GM06990 (cell line): ENCODE data around the gene TRIM24.

Source experiments
- DNase-seq: peaks from one replicate; pipeline ENCODE4 v3.0.0-alpha.2; 2011; ENCODE audit not compliant: insufficient read length; ENCODE audit errors: extremely low read depth
- H3K27me3 ChIP-seq: replicated peaks from 2 replicates; pipeline ENCODE4 v1.6.0; 2011; ENCODE audit warnings: low read length; ENCODE audit not compliant: control insufficient read depth, insufficient read depth
- H3K36me3 ChIP-seq: 2 replicates; pipeline ENCODE4 v1.5.1; 2011; ENCODE audit warnings: low read length; ENCODE audit not compliant: control insufficient read depth, insufficient read depth
- H3K4me3 ChIP-seq: replicated peaks from 2 replicates; pipeline ENCODE4 v1.5.1; 2011; ENCODE audit warnings: low read depth, mild to moderate bottlenecking, control low read depth, low read length
- TF ChIP-seq, protein P1 (sequence below): IDR thresholded peaks from 2 replicates; pipeline ENCODE4 v1.5.1; 2011; ENCODE audit warnings: low read length, control low read depth, mild to moderate bottlenecking, inconsistent platforms; ENCODE audit not compliant: insufficient read depth, poor library complexity, severe bottlenecking

TRIM24 gene

GRCh38 chr7:138630059-138630610 lies 170.1 kb downstream of the TRIM24 start:
- DNase-seq, result no peak
- H3K27me3 ChIP-seq, result no peaks in the 10 kb centered on the region
- TF ChIP-seq, protein P1, sequence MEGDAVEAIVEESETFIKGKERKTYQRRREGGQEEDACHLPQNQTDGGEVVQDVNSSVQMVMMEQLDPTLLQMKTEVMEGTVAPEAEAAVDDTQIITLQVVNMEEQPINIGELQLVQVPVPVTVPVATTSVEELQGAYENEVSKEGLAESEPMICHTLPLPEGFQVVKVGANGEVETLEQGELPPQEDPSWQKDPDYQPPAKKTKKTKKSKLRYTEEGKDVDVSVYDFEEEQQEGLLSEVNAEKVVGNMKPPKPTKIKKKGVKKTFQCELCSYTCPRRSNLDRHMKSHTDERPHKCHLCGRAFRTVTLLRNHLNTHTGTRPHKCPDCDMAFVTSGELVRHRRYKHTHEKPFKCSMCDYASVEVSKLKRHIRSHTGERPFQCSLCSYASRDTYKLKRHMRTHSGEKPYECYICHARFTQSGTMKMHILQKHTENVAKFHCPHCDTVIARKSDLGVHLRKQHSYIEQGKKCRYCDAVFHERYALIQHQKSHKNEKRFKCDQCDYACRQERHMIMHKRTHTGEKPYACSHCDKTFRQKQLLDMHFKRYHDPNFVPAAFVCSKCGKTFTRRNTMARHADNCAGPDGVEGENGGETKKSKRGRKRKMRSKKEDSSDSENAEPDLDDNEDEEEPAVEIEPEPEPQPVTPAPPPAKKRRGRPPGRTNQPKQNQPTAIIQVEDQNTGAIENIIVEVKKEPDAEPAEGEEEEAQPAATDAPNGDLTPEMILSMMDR, result no peak
- no peak overlapping the region for H3K4me3 ChIP-seq
- H3K36me3 ChIP-seq, result no peaks in the 10 kb centered on the region

DNA sequence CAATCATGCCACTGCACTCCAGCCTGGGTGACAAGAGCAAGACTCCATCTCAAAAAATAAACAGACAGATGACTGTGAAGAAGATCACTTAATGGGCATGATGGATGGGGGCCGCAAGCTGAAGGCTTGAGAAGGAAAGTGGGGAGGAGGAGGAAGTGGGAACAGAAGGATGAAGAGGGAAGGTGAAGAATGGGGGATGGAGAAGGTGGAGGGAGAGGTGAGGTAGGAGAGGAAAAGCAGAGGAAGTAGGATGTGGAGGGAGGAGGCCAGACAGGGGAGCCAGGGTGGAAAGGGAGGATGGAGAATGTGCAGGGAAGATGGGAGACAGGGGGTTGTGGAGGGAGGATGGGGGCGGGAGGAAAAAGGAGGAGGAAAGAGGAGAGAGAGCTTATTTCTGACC lies 172.3 kb downstream of the TRIM24 start:
- Histone ChIP-seq H3K4me3 (no peak overlapping the region), H3K36me3 (no peaks in the 10 kb centered on the region), H3K27me3 (no peaks in the 10 kb centered on the region)
- DNase-seq, result no peak
- TF ChIP-seq, protein P1, result no peak

DNA sequence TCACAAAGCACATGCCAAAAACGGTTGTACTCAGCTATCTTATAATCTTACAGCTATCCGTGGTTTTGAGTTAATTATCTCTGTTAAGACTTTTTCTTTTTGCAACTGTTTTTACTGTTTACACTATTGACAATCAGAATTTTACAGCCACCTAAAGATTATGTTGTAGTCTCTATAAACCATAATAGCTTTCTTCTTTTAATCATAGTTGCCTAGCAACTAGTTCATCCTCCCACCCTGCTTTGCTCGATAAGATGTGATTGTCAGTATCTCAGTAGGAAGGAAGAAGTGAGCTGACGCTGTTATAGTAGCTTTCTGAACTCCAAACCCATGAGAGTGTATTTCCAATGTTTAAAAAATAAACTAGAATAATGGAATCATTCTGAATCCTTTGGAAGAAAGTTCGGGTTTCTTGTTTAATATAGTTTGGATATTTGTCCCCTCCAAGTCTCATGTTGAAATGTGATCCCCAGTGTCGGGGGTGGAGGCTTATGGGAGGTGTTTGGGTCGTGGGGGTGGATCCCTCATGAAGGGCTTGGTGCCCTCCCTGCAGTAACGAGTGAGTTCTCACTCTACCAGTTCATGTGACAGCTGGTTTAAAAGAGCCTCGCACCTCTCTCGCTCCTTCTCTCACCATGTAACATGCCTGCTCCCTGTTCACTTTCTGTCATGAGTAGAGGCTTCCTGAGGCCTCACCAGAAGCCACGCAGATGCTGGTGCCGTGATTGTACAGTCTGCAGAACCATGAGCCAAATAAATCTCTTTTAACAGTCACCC lies 173.0 kb downstream of the TRIM24 start:
- TF ChIP-seq, protein P1, result no peak
- H3K4me3 ChIP-seq, result no peak overlapping the region
- no peak for DNase-seq
- H3K36me3 ChIP-seq, result no peaks in the 10 kb centered on the region
- no peaks in the 10 kb centered on the region for H3K27me3 ChIP-seq
